GM19351 (cell line): ENCODE data around the gene OLFML2A.
"Not testable (repeated sequence)": the region's sequence is repeated elsewhere in the genome, so short reads cannot be mapped to it uniquely, and the experiment has no call there.

Experiments
- ATAC-seq: cut with Tn5 transposase; IDR thresholded peaks from one replicate; pipeline ENCODE4 v1.9.1; 2021; ENCODE audit warnings: mild to moderate bottlenecking, moderate library complexity; ENCODE audit not compliant: unreplicated experiment

Gene OLFML2A

GRCh38 chr9:124760719-124761118 lies 16.2 kb upstream of the OLFML2A start:
- no peak for ATAC-seq

- ATAC-seq, result no peak
Observed at GRCh38 chr9:124761196-124761595, 15.7 kb upstream of the OLFML2A start.

DNA sequence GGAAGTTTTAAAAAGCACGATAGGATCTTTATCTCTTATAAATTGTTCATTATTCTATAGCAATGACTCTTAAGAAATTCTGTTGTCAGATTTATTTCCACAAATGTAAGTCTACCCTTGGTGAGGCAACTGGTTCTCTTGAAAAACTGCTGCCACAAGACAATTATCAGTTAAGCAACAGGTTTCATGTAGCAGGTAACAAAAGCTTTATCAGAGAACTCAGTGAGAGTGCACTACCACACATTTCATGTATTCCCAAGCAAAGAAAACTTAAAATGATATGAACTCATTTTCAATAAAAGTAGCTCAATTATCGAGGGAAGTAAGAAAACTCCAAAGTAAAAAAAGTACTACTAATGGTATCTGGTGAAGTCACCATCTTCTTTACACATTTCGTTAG lies 15.2 kb upstream of the OLFML2A start:
- no peak for ATAC-seq

DNA sequence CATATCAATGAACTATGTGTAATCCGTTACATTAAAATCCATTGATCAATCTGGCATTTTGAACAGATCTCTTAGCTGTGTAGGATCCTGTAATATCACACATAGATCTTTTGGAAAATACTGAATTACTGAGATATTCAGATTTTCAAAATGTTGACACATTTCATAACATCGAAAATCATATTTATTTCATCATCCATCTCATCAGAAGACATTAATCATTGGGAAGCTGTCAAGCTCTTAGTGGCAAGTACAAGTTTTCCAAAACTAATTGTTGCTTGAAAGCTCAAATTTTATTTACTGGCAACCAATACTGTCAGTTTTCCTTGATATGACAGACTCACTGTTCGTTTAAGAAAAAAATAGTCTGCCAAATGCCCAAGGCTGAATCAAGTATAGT lies 14.3 kb upstream of the OLFML2A start:
- no peak for ATAC-seq

- ATAC-seq, result no peak
Observed at GRCh38 chr9:124764774-124765438, 12.0 kb upstream of the OLFML2A start.

GRCh38 chr9:124765439-124765835 lies 11.5 kb upstream of the OLFML2A start:
- no peak for ATAC-seq

DNA sequence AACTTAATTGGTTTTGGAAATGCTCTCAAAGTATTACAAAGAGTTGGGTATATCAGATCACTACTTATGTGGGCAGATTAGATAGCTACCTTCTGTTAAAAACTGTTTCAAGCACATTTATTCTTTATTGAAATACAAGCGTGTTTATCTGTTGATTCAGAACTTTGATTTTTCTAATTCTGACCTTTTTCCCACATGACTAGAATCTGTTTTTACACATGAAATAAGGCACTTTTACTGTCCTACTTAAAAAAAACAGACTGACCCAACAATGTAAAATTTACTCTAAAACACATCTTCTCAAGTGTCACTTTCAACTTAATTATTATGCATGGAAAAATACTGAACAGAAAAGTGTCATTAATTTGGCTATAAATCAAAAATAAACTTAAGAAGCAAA lies 10.6 kb upstream of the OLFML2A start:
- no peak for ATAC-seq

GRCh38 chr9:124766815-124767554 lies 9.9 kb upstream of the OLFML2A start:
- ATAC-seq, result no peak

DNA sequence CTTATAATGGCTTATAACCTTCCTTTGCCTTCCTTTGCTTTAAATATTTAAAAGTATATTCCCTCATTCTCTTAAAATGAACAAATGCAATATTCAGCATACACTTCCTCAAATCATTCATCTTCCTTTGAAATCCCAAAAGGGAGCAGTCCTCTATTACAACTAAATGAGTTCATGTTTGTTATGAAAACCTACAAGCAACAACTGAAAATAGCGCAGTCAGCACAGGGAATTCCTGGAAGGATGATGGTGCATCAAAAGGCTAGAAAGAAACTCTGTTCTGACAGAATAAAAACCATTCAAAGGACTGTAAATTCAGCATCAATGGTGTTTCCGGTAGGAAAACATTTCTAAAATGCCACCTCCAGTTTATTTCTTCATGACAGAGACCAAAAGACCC lies 9.1 kb upstream of the OLFML2A start:
- no peak for ATAC-seq

DNA sequence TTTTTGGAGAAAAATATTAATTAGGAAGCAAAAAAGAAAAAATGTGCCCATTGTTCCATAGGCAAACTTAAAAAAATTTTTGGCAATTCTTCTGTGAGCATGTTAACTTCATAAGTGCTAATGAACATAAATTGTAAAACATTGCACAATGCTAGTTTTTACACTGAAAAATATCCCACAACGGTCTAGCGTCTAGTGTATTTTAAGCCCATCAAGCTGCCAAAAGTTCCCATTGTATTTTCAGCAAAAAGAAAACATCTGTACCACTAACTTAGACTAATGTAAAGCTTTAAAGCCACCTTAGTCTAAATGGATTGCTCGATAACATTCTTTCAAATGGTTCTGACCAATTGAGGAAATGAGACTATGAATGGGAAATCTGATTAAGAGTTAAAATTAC lies 8.6 kb upstream of the OLFML2A start:
- no peak for ATAC-seq

GRCh38 chr9:124768750-124769548 lies 8.0 kb upstream of the OLFML2A start:
- no peak for ATAC-seq

DNA sequence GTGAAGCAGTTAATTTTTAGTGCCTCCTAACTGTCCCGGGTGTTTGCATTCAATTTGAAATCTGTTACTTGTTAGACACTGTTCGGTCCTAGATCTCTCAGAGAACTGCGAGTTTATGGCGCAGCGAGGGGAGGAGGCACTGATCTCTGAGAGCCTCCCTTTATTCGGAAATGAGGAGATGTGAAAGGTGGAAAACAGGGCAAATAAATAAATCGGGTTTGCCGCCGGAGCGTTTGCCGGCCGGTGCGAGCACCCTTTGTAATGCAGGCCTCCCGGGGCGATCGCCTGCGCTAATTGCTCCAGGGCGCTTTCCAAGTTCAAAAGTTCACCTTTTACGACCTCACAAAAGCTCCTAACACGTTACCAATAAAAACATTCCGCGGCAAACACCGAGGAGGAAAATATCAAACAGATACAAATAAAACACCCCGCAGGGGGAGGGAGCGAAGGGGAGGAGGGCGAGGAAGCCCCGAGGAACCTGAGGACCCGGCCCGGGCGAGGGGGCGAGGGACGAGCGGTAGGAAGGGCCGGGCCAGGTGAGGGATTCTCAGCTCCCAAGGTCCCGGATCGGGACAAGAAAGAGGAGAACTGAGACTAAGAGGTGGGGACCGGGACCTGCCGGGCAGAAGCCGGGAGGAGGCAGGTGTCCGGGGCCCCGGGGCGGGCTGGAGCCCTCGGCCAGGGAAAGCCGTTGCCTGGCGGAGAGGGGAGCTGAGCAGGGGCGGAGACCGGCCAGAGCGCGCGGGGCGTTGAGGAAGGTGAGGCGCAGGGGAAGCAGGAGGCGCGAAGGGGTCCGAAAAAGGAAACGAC lies 7.2 kb upstream of the OLFML2A start:
- ATAC-seq, result no peak

DNA sequence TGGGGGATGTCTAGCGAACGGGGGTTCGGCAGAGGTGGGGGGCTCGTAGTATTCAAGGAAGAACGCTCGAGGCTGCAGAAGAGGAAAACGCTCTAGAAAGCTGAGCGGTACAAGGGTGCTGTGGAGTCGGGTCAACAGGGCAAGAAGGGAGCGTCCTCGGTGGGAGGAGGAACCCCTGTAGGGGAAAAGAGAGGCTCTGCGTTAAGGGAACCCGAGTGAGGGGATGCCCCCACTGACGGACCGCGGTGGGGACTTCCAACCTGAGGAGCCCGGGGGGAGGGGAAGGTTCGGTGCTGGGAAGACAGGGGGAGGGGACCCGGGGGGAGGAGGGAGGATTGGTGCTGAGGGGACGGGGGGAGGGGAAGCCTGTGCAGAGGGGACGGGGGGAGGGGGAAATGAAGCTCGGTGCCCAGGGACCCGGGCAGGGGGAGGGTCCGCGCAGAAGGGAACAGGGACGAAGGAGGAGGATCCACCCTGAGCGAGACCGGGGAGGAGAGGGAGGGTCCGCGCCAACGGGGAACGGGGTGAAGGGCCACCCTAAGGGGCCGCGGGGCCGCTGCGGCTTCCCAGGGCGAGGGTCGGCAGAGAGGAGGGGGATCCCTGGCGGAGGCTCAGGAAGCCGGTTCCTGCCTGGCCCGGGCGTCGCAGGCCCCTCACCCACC lies 6.4 kb upstream of the OLFML2A start:
- ATAC-seq, result no peak

DNA sequence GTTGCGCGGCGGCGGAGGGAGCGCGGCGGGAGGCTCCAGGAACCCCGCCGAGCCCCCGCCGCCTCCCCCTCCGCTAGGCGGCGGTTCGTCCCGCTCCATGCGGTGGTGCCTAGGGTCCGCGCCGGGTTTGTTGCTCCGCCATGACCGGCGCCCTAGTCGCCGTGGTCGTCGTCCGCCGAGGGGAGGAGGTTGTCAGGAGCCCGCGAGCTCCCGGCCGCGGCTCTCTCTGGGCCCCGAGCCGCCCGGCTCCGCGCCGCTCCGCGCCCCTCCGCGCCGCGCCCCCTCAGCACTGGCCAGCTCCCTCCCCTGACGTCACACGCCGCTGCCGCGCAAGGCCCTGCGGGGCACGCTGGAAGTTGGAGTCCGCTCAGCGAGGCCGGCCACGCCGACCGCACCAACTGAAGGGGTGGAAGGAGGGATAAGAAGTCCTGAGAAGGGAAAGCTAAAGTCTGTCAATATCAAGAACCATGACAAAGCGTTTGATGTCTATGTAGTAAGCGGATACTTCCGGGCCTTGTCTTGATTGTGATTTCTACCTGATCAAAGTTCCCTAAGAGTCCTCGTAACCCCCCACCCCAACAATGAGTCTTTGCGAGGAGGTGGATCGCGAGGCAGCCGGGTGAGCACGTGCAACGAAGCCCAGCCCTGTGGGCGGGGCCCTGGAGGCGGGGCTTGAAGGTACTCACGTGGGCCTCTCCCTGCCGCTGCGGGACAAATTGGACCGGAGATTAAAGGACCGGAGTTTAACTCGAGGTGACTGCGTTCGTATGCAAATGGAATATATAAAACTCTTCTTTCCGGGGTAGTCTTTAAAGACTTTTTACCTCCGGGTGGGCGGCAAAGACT lies 5.7 kb upstream of the OLFML2A start, which contains the start of gene NR6A1:
Gene NR6A1 (minus strand): TSS at position 291 of the 846 bp plus-strand sequence.
- peak; percentile 82 for ATAC-seq

- ATAC-seq, result no peak
Observed at GRCh38 chr9:124771867-124772679, 4.9 kb upstream of the OLFML2A start.

DNA sequence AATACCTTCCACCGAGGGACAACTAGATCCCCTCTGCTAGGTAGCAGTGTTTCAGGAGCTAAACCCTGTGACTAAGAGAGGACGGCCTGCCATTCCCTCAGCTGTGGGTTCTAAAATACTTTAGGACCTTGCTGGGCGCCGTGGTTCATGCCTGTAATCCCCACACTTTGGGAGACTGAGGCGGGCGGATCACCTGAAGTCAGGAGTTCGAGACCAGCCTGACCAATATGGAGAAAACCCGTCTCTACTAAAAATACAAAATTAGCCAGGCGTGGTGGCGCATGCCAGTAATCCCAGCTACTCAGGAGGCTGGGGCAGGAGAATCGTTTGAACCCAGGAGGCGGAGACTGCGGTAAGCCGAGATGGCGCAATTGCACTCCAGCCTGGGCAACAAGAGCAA lies 4.1 kb upstream of the OLFML2A start:
- not testable (repeated sequence) for ATAC-seq

- ATAC-seq, result no peak
Observed at GRCh38 chr9:124773473-124774128, 3.3 kb upstream of the OLFML2A start.
